ENCODE measurements around the gene FGF13. TPM values are rescaled to one million over a fixed set of nuclear protein-coding genes. Genes with fewer than 3 reads are reported as not detected.

Gene FGF13
- polyA plus RNA-seq, 1 donor from 2014 or later = 0.29 TPM

DNA sequence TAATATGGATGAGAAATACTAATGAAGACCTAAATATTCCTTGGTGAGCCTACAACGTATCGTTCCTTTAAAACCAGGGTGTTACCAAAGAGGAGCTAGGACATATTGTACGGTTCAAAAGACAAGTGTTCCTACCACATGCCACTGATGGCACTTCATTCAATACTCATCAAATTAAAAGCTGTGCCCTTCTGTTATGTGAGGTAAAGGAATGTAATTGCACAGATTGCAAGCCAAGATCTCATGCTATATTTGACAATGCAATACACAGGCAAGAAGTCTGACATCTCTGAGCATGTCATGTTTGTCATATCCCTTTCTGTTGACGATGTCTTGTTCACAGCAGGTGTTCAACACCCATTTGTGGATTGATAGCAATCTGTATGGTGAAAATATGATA, 6.9 kb downstream of the FGF13 start:
- Mint-ChIP-seq H3K27ac (no peak overlapping the region), H3K4me3 (no peak overlapping the region), H3K4me1 (no peaks in the 10 kb centered on the region), H3K9me3 (peaks cover 0 to 2% (median 0%) of the 10 kb centered on the region in 3 donors), H3K27me3 (peaks cover 9% of the 10 kb centered on the region), H3K36me3 (no peaks in the 10 kb centered on the region)

DNA sequence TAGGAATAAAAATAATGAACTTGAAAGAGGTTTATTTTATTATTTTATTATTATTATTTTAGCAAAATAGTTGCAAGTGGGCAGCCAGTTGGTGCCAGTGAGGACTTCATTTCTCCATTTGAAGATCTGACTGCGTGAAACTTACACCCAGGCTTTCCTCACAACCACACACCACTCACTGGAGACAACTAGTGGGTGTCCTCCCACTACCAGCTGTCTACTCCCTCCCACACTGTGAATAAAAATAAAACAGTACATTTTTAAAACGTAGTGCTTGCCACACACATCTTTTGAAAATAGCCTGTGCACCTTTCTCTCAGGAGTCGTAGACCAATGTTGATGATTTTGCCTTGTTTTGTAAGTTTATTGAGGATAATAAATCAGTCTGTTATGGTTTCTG, 7.4 kb downstream of the FGF13 start:
- peaks cover 0 to 2% (median 0%) of the 10 kb centered on the region in 3 donors for H3K9me3 Mint-ChIP-seq
- peaks cover 9% of the 10 kb centered on the region for H3K27me3 Mint-ChIP-seq
- H3K4me1 Mint-ChIP-seq = no peaks in the 10 kb centered on the region
- H3K4me3 Mint-ChIP-seq = no peak overlapping the region
- H3K27ac Mint-ChIP-seq = no peak overlapping the region
- H3K36me3 Mint-ChIP-seq = no peaks in the 10 kb centered on the region

DNA sequence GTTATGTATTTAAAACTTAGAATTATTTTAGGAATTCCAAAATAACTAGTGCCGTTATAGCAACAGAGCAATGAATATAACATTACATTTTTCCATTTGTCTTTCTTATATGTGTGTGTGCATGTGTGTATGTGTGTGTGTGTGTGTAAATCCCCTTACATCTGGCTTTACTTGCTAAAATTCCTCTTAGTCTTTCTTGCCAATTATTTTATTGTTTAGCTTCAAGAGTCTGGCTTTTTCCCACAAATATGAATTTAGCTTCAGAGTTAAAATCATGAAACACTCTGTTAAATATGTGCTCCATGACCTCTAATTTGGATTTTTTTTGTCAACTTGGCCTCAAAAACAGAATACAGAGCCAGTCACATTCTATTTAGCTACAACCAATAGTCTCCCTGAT, 18.9 kb downstream of the FGF13 start:
- H3K9me3 Mint-ChIP-seq = no peaks in the 10 kb centered on the region
- H3K4me1 Mint-ChIP-seq = peaks cover 0 to 1% (median 1%) of the 10 kb centered on the region in 3 donors
- no peaks in the 10 kb centered on the region for H3K36me3 Mint-ChIP-seq
- H3K27ac Mint-ChIP-seq = no peak overlapping the region
- no peak overlapping the region for H3K4me3 Mint-ChIP-seq
- H3K27me3 Mint-ChIP-seq = no peaks in the 10 kb centered on the region

DNA sequence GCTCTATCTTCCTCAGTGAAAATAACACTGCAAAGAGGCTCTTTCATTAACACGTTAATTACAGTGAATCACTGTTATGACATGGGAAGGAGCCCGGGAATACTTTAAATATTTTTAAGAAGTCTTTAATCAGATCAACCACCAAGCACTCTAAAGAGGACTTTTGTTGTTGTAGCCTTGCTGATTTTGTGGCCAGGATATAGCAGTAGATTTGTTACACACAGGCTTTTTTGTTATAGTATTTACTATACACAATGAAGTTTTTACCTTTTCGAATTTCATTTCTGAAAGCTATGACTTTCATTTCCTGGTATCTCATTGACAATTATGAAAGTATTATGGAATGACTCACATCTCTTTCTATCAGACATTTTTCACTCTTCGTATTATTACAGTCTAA, 20.3 kb downstream of the FGF13 start:
- Mint-ChIP-seq H3K27me3 (no peaks in the 10 kb centered on the region), H3K4me3 (no peak overlapping the region), H3K9me3 (no peaks in the 10 kb centered on the region), H3K4me1 (peaks cover 0 to 1% (median 1%) of the 10 kb centered on the region in 3 donors), H3K27ac (no peak overlapping the region), H3K36me3 (no peaks in the 10 kb centered on the region)

DNA sequence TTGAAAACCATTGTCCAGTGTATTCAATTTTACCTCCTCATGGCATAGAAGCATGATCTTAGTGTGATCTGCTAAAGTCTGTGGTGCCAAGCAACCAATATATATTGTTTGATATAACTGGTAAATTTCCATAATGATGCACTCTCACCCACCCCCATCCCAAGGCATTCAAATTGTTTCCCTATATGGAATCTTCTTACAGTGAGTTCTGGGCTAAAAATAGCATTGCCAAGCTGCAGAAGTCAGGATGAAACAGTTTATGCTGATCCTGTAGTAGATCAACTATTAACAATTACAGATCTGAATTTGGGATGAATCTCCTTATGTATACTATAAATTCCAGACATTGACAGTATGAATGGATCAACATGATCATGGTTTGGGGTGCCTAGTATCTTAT, 20.9 kb downstream of the FGF13 start:
- Mint-ChIP-seq H3K9me3 (no peaks in the 10 kb centered on the region), H3K4me3 (no peak overlapping the region)

GRCh38 chrX:138683600-138683999, 27.9 kb downstream of the FGF13 start:
- Mint-ChIP-seq H3K4me3 (no peak overlapping the region), H3K27ac (no peak overlapping the region), H3K4me1 (peaks cover 0 to 5% (median 1%) of the 10 kb centered on the region in 3 donors), H3K9me3 (no peaks in the 10 kb centered on the region), H3K27me3 (no peaks in the 10 kb centered on the region), H3K36me3 (no peaks in the 10 kb centered on the region)

More for the DNA sequence above, 20.9 kb downstream of the FGF13 start:
- Mint-ChIP-seq H3K4me1 (peaks cover 0 to 1% (median 1%) of the 10 kb centered on the region in 3 donors), H3K27ac (no peak overlapping the region), H3K36me3 (no peaks in the 10 kb centered on the region), H3K27me3 (no peaks in the 10 kb centered on the region)

DNA sequence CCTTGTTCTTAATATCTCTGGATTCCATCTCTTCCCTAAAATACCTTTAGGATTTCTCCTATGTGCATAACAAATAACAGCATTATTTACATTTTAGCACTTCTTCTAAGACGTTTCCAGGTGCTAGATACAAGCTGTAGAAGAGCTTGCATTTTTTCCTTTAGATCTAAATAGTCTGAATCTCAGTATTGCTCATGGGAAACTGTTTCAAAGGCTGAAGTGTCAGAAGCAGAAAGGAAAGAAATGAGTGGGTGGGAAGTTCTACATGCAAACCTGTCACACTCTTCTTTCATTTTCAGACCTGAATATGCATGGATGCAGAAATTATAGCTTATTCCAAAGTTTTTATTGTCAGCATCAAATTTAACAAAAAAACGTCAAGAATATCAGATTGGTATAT, 41.8 kb downstream of the FGF13 start:
- Mint-ChIP-seq H3K9me3 (no peaks in the 10 kb centered on the region), H3K4me3 (no peak overlapping the region), H3K36me3 (no peaks in the 10 kb centered on the region), H3K27ac (no peak overlapping the region), H3K4me1 (no peaks in the 10 kb centered on the region), H3K27me3 (no peaks in the 10 kb centered on the region)

- H3K27ac Mint-ChIP-seq = no peak overlapping the region
- H3K27me3 Mint-ChIP-seq = no peaks in the 10 kb centered on the region
- no peaks in the 10 kb centered on the region for H3K36me3 Mint-ChIP-seq
- H3K4me1 Mint-ChIP-seq = no peaks in the 10 kb centered on the region
- H3K4me3 Mint-ChIP-seq = no peak overlapping the region
- H3K9me3 Mint-ChIP-seq = no peaks in the 10 kb centered on the region
These were observed 47.1 kb downstream of the FGF13 start for GRCh38 chrX:138664466-138664865.

DNA sequence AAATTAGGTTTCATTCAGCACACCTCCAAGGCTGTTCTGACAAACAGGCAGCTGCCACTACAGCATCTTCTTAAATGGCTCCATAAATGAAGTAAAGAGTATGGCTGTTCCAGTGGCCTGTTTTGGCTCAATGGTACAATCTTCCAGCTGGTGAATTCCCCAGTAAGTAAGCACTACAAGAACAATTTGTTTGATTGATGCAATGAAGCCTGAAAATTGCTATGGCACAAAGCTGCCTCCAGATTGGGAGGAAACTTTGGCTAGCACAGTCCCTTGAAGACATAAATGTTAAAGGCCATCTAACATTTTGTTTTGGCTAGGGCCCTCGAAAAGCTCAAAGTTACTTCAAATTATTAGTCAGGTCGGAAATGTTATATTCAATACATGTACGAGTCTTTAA, 47.5 kb downstream of the FGF13 start:
- no peaks in the 10 kb centered on the region for H3K36me3 Mint-ChIP-seq
- no peaks in the 10 kb centered on the region for H3K9me3 Mint-ChIP-seq
- no peaks in the 10 kb centered on the region for H3K27me3 Mint-ChIP-seq

DNA sequence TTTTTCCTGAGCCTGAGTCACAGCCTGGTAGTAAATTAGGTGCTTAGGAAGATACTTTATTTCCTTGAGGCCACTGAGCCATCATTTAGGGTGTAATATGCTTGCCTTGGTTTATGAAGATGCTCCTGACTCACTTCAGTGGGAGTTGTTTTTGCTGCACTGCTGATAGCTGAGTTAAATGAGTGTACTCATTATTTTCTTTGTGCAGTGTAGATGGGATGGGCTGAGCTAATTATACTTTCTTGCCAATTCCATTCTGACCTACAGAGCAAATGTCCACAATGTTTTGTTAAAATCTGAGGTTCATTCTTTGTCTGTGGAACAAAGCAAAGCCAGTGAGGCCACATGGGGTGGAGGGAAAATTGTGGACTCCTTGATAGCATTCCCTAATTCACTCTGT, 60.0 kb downstream of the FGF13 start:
- peaks cover 0 to 2% (median 0%) of the 10 kb centered on the region in 3 donors for H3K9me3 Mint-ChIP-seq
- no peak overlapping the region for H3K4me3 Mint-ChIP-seq
- no peak overlapping the region for H3K27ac Mint-ChIP-seq
- no peaks in the 10 kb centered on the region for H3K4me1 Mint-ChIP-seq
- H3K27me3 Mint-ChIP-seq = no peaks in the 10 kb centered on the region
- no peaks in the 10 kb centered on the region for H3K36me3 Mint-ChIP-seq

More for the DNA sequence above, 47.5 kb downstream of the FGF13 start:
- Mint-ChIP-seq H3K4me3 (no peak overlapping the region), H3K27ac (no peak overlapping the region), H3K4me1 (no peaks in the 10 kb centered on the region)

GRCh38 chrX:138648568-138648967, 62.9 kb downstream of the FGF13 start:
- no peaks in the 10 kb centered on the region for H3K4me1 Mint-ChIP-seq
- H3K4me3 Mint-ChIP-seq = no peak overlapping the region

GRCh38 chrX:138638996-138639395, 72.5 kb downstream of the FGF13 start:
- Mint-ChIP-seq H3K27ac (no peak overlapping the region), H3K36me3 (no peaks in the 10 kb centered on the region), H3K4me3 (no peak overlapping the region), H3K9me3 (no peaks in the 10 kb centered on the region), H3K4me1 (no peaks in the 10 kb centered on the region), H3K27me3 (no peaks in the 10 kb centered on the region)

More at GRCh38 chrX:138648568-138648967, 62.9 kb downstream of the FGF13 start:
- peaks cover 0 to 2% (median 0%) of the 10 kb centered on the region in 3 donors for H3K9me3 Mint-ChIP-seq
- no peaks in the 10 kb centered on the region for H3K27me3 Mint-ChIP-seq
- no peak overlapping the region for H3K27ac Mint-ChIP-seq
- no peaks in the 10 kb centered on the region for H3K36me3 Mint-ChIP-seq

All from IgD-negative memory B cell (primary cell).